DOHH2 (cell line): Measurements from ENCODE around the gene LSP1.

Experiments
- EZH2phosphoT487 ChIP-seq: fragments of 200-600 bp; sonication (generic); IDR thresholded peaks from 2 replicates; pipeline ENCODE4 v1.6.1; 2017; ENCODE audit warnings: borderline replicate concordance, mild to moderate bottlenecking, antibody characterized with exemption, low read length, moderate library complexity, mixed read lengths
- TF ChIP-seq, protein P1 (sequence below): fragments of 200-600 bp; sonication (generic); IDR thresholded peaks from one replicate; pipeline ENCODE4 v1.5.1; 2014; ENCODE audit warnings: antibody characterized with exemption, mild to moderate bottlenecking, low read depth, low read length; ENCODE audit not compliant: poor library complexity, severe bottlenecking

DNA sequence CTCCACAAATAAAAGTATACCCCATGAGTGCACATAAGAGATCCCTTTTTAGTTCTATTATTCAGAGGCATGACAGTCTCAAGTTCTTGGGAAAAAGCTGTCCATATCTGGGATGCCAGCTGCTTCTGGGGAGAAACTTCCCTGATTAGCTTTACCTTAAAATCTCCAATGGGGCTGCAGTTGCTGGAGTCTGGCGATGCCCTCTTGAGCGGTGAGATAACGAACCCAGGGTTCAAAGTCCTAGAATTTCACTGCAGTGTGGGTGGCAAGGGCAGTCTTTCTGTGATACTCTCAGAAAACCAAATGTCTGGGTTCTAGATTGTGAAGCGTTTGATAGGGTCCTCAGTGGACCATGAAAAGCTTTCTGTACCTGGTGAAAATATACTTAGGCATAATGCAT lies 46.2 kb downstream of the LSP1 start:
- TF ChIP-seq, protein P1, sequence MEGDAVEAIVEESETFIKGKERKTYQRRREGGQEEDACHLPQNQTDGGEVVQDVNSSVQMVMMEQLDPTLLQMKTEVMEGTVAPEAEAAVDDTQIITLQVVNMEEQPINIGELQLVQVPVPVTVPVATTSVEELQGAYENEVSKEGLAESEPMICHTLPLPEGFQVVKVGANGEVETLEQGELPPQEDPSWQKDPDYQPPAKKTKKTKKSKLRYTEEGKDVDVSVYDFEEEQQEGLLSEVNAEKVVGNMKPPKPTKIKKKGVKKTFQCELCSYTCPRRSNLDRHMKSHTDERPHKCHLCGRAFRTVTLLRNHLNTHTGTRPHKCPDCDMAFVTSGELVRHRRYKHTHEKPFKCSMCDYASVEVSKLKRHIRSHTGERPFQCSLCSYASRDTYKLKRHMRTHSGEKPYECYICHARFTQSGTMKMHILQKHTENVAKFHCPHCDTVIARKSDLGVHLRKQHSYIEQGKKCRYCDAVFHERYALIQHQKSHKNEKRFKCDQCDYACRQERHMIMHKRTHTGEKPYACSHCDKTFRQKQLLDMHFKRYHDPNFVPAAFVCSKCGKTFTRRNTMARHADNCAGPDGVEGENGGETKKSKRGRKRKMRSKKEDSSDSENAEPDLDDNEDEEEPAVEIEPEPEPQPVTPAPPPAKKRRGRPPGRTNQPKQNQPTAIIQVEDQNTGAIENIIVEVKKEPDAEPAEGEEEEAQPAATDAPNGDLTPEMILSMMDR = no peak
- TF ChIP-seq EZH2phosphoT487 = no peak
